Esophagus (tissue), 2 donors: ENCODE measurements around the gene NOVA2. TPM values are rescaled to one million over a fixed set of nuclear protein-coding genes. Genes with fewer than 3 reads are reported as not detected.
"Not testable (repeated sequence)": the region's sequence is repeated elsewhere in the genome, so short reads cannot be mapped to it uniquely, and the experiment has no call there.

Experiments used
- H3K27ac ChIP-seq, 2 donors: one replicate each; pipeline ENCODE4 v1.5.1; 2013; ENCODE audit warnings: low read depth in 2 of 2, mild to moderate bottlenecking in 2 of 2, inconsistent platforms in 1 of 2, low read length in 1 of 2, moderate library complexity in 1 of 2
- H3K27me3 ChIP-seq, 2 donors: one replicate each; pipeline ENCODE4 v1.6.1; 2013; ENCODE audit warnings: low read length in 2 of 2, control low read depth in 1 of 2, mild to moderate bottlenecking in 1 of 2; ENCODE audit not compliant: insufficient read depth in 2 of 2, control insufficient read depth in 1 of 2
- H3K36me3 ChIP-seq, 2 donors: one replicate each; pipeline ENCODE4 v1.6.1; 2013; ENCODE audit warnings: low read length in 1 of 2; ENCODE audit not compliant: control insufficient read depth in 2 of 2, insufficient read depth in 2 of 2
- H3K4me1 ChIP-seq, 2 donors: one replicate each; pipeline ENCODE4 v1.6.1; 2013; ENCODE audit warnings: low read length in 1 of 2; ENCODE audit not compliant: control insufficient read depth in 2 of 2, insufficient read depth in 2 of 2
- H3K4me3 ChIP-seq, 2 donors: one replicate each; pipeline ENCODE4 v1.5.1; 2013; ENCODE audit warnings: low read length in 2 of 2, mild to moderate bottlenecking in 2 of 2, low read depth in 1 of 2, moderate library complexity in 1 of 2
- H3K9me3 ChIP-seq, 2 donors: one replicate each; pipeline ENCODE4 v1.6.1; 2013; ENCODE audit warnings: mild to moderate bottlenecking in 2 of 2, low read depth in 1 of 2, low read length in 1 of 2, moderate library complexity in 1 of 2; ENCODE audit not compliant: control insufficient read depth in 2 of 2, insufficient read depth in 1 of 2
- WGBS, 2 donors: extraction: QIAGEN DNeasy Blood & Tissue Kit; methylation state at CpG; one replicate each; pipeline ENCODE4 v1.1.7; 2013; 5-methylcytosine and 5-hydroxymethylcytosine counted together
- polyA plus RNA-seq, 2 donors: library from polyadenylated mRNA; stranded (reverse); fragments of 200-250 nt; gene quantifications; one replicate each; pipeline ENCODE4 v1.2.3, GENCODE V29; 2013
- donor health status: healthy with polysubstance abuse.
- donor health status: Bipolar disorder and iron deficiency.

The NOVA2 gene
- polyA plus RNA-seq, 2 donors = 0.31 to 1.0 TPM

GRCh38 chr19:45901912-45902650 is 71.6 kb downstream of the NOVA2 start, which contains the start of gene MYPOP:
Gene MYPOP, minus strand, starts transcription at chr19:45902613. Its CDS starts 840 bp downstream, at chr19:45901773.
- no peaks in the 10 kb centered on the region for H3K27me3 ChIP-seq
- peaks cover 0 to 9% of the 10 kb centered on the region in 2 donors for H3K36me3 ChIP-seq
- H3K27ac ChIP-seq = peak within 1 kb of the TSS; percentile 63 to 69
- no peaks in the 10 kb centered on the region for H3K9me3 ChIP-seq
- H3K4me1 ChIP-seq = peaks cover 4% of the 10 kb centered on the region in 2 donors
- whole genome bisulfite sequencing, 2 donors = 1% methylated on average over 29 to 47 of the region's 47 CpGs
- H3K4me3 ChIP-seq = peak within 1 kb of the TSS; percentile 67 to 71

- H3K36me3 ChIP-seq = peaks cover 0 to 9% of the 10 kb centered on the region in 2 donors
- H3K27me3 ChIP-seq = no peaks in the 10 kb centered on the region
- no peaks in the 10 kb centered on the region for H3K9me3 ChIP-seq
- WGBS, 2 donors = 5 to 7% methylated on average over 58 to 69 of the region's 69 CpGs
- H3K4me3 ChIP-seq = peak overlapping the region; percentile 67 to 71
- no peak overlapping the region for H3K27ac ChIP-seq
- peaks cover 4% of the 10 kb centered on the region in 2 donors for H3K4me1 ChIP-seq
Measured at GRCh38 chr19:45901432-45901911, 72.2 kb downstream of the NOVA2 start.

GRCh38 chr19:45900738-45901431 is 72.8 kb downstream of the NOVA2 start:
- no peaks in the 10 kb centered on the region for H3K27me3 ChIP-seq
- peak overlapping the region; percentile 67 to 71 for H3K4me3 ChIP-seq
- H3K4me1 ChIP-seq = peaks cover 4% of the 10 kb centered on the region in 2 donors
- no peak overlapping the region for H3K27ac ChIP-seq
- WGBS, 2 donors = 51 to 57% methylated on average over 22 of the region's 22 CpGs
- peaks cover 0 to 9% of the 10 kb centered on the region in 2 donors for H3K36me3 ChIP-seq
- H3K9me3 ChIP-seq = no peaks in the 10 kb centered on the region

- no peaks in the 10 kb centered on the region for H3K9me3 ChIP-seq
- H3K4me3 ChIP-seq = no peak overlapping the region
- 95 to 97% methylated on average over 4 of the region's 4 CpGs for WGBS, 2 donors
- H3K36me3 ChIP-seq = peaks cover 0 to 9% of the 10 kb centered on the region in 2 donors
- H3K27me3 ChIP-seq = no peaks in the 10 kb centered on the region
- peaks cover 4% of the 10 kb centered on the region in 2 donors for H3K4me1 ChIP-seq
- no peak overlapping the region for H3K27ac ChIP-seq
Measured at GRCh38 chr19:45899919-45900589, 73.6 kb downstream of the NOVA2 start.

DNA sequence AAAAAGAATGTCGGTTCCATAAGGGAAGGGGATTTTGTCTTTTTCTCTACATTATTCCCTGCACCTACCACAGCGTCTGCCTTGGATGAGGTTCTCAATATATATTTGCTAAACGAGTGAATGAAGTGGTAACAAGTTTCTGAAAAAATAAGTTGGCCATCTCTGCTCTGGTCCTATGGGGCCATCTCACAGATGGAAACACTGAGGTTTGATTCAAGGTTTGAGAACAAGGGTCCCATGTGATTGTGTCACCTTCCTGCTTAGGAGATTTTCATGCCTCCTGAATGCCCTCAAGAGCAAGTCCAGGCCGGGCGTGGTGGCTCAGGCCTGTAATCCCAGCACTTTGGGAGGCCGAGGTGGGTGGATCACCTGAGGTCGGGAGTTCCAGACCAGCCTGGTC is 74.4 kb downstream of the NOVA2 start:
- Histone ChIP-seq H3K27ac (no peak overlapping the region), H3K27me3 (no peaks in the 10 kb centered on the region), H3K4me3 (no peak overlapping the region), H3K4me1 (peaks cover 4% of the 10 kb centered on the region in 2 donors), H3K9me3 (no peaks in the 10 kb centered on the region), H3K36me3 (peaks cover 0 to 9% of the 10 kb centered on the region in 2 donors)
- 94% methylated on average over 7 of the region's 7 CpGs for WGBS, 2 donors

GRCh38 chr19:45897261-45897812 is 76.3 kb downstream of the NOVA2 start:
- WGBS, 2 donors = 92 to 93% methylated on average over 8 of the region's 8 CpGs
- Histone ChIP-seq H3K4me3 (no peak overlapping the region), H3K27ac (no peak overlapping the region), H3K36me3 (peaks cover 0 to 9% of the 10 kb centered on the region in 2 donors), H3K27me3 (no peaks in the 10 kb centered on the region), H3K4me1 (peaks cover 4% of the 10 kb centered on the region in 2 donors), H3K9me3 (no peaks in the 10 kb centered on the region)

DNA sequence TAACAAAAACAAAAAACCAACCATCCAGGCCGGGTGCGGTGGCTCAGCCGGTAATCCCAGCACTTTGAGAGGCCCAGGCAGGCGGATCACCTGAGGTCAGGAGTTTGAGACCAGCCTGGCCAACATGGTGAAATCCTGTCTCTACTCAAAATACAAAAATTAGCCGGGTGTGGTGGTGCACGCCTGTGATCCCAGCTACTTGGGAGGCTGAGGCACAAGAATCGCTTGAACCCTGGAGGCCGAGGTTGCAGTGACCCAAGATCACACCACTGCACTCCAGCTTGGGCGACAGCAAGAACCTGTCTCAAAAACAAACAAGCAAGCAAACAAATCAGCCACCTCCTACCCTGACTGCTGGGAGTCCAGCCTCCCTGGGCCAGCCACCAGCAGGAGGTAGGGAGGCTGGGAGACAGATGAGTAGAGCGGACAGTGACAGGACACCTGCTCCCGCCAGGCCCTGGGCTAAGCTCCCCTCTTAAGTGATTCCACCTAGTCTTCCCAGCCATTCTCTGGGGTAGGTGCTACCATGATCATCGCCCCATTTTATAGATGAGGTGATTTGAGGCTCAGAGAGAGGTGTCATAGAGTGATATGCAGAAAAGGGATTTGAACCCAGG is 77.6 kb downstream of the NOVA2 start:
- 96 to 97% methylated on average over 12 of the region's 12 CpGs for WGBS, 2 donors
- H3K4me3 ChIP-seq, H3K4me1 ChIP-seq, H3K27me3 ChIP-seq, H3K9me3 ChIP-seq, H3K27ac ChIP-seq, H3K36me3 ChIP-seq: not testable (repeated sequence)

- Histone ChIP-seq H3K9me3 (no peaks in the 10 kb centered on the region), H3K27me3 (no peaks in the 10 kb centered on the region), H3K4me3 (no peak overlapping the region), H3K36me3 (peaks cover 0 to 9% of the 10 kb centered on the region in 2 donors), H3K27ac (no peak overlapping the region), H3K4me1 (no peaks in the 10 kb centered on the region)
- 80 to 81% methylated on average over 9 of the region's 9 CpGs for WGBS, 2 donors
Measured at GRCh38 chr19:45895519-45895972, 78.1 kb downstream of the NOVA2 start.

DNA sequence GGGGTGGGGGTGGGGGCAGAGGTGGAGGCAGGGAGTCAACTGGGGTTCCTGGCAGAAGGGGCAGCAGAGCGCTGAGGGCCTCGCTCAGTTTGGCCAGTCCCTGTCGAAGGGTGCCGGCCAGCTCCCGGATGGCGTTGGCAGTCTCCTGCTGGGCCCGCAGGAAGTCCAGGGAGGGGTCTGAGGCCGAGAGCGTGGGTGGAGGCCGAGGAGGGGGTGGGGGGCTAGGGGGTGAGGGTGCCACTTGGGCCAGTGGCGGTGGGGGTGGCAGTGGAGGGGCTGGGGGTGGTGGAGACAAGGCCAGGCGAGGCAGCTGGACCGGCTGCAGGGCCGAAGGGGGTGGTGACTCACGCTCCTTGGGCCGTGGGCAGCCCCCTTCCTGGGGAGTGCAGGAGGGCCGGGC is 82.8 kb downstream of the NOVA2 start:
- Histone ChIP-seq H3K4me1 (no peaks in the 10 kb centered on the region), H3K9me3 (no peaks in the 10 kb centered on the region), H3K27me3 (no peaks in the 10 kb centered on the region), H3K27ac (no peak overlapping the region), H3K4me3 (no peak overlapping the region), H3K36me3 (no peaks in the 10 kb centered on the region)
- WGBS, 2 donors = 85 to 88% methylated on average over 11 to 17 of the region's 17 CpGs
